B cell (primary cell): Measurements from ENCODE around the gene FBXL4.

ENCODE experiments used
- CTCF ChIP-seq: fragments of 200-600 bp; IDR thresholded peaks from one replicate; pipeline ENCODE4 v1.8.0; 2022; ENCODE audit warnings: antibody characterized with exemption, mild to moderate bottlenecking
- EZH2 ChIP-seq: IDR thresholded peaks from 2 replicates; pipeline ENCODE4 v1.6.1; 2012; ENCODE audit warnings: borderline replicate concordance, low read depth, mild to moderate bottlenecking, moderate library complexity, low read length; ENCODE audit not compliant: insufficient read depth, poor library complexity, severe bottlenecking

DNA sequence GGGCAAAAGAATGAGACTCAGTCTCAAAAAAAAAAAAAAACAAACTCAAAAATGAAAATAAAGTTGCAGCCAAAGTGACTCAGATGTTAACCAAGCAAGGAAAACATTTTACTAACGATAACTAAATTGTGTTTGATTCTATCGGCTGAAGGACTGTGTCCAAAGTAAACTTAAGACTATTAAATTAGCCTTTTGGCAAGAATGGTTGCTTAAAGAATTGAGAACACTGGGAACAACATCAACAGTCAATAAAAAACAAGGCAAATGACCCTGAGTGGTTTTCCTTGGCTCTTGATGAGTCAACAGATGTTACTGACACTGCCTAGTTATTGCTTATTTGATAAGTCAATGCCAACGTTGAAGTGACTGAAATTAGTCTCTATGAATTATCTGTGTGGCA is 76.7 kb downstream of the FBXL4 start:
- no peak for TF ChIP-seq CTCF
- no peak for TF ChIP-seq EZH2
